PC-3 (cell line): ENCODE measurements around the gene MCM9. TPM values are rescaled to one million over a fixed set of nuclear protein-coding genes. Genes with fewer than 3 reads are reported as not detected.

Experiments used
- ATAC-seq: fragments of 200-7000 bp; cut with Tn5 transposase; 2 replicates; pipeline ENCODE4 v1.9.1; 2020; ENCODE audit warnings: mild to moderate bottlenecking, moderate library complexity
- BruUV-seq: library from RNA; stranded (reverse); fragments of 400-500 nt; replicated peaks from 2 replicates; lab custom pipeline; 2021; lab: Mats Ljungman, UMichigan
- CTCF ChIA-PET: fragments of 300-600 bp; sonication (Branson Sonifier 250); formaldehyde crosslinking; loops from one replicate; lab custom pipeline; 2022; ENCODE audit warnings: antibody characterized with exemption; lab: Charles Lee
- POLR2A ChIA-PET: fragments of 300-600 bp; sonication (Branson Sonifier 250); formaldehyde crosslinking; loops from one replicate; lab custom pipeline; 2022; ENCODE audit warnings: antibody characterized with exemption; ENCODE audit not compliant: unreplicated experiment; lab: Charles Lee
- DNase-seq: peaks from one replicate; pipeline ENCODE4 v3.0.0-alpha.2; 2015
- H2AFZ ChIP-seq: fragments of 300-600 bp; sonication (generic); 2 replicates; pipeline ENCODE4 v1.6.0; 2016; ENCODE audit warnings: antibody characterized with exemption, low read length
- H3F3A ChIP-seq: fragments of 300-600 bp; sonication (generic); one replicate; pipeline ENCODE4 v1.6.0; 2017; ENCODE audit warnings: antibody characterized with exemption, low read length, control low read depth, mild to moderate bottlenecking; ENCODE audit not compliant: unreplicated experiment
- H3K27ac ChIP-seq: fragments of 300-600 bp; sonication (generic); 2 replicates; pipeline ENCODE4 v1.5.1; 2016; ENCODE audit warnings: mild to moderate bottlenecking, low read length
- H3K27me3 ChIP-seq: fragments of 300-600 bp; sonication (generic); 2 replicates; pipeline ENCODE4 v1.6.1; 2016; ENCODE audit warnings: low read length, mixed read lengths
- H3K36me3 ChIP-seq: fragments of 300-600 bp; sonication (generic); 2 replicates; pipeline ENCODE4 v1.6.1; 2016; ENCODE audit warnings: low read depth, mixed run types, low read length, mixed read lengths
- H3K4me1 ChIP-seq: fragments of 300-600 bp; sonication (generic); 2 replicates; pipeline ENCODE4 v1.5.1; 2016; ENCODE audit warnings: low read length; ENCODE audit not compliant: insufficient read depth
- H3K4me2 ChIP-seq: fragments of 300-600 bp; sonication (generic); 2 replicates; pipeline ENCODE4 v1.6.0; 2016; ENCODE audit warnings: low read length
- H3K4me3 ChIP-seq: fragments of 300-600 bp; sonication (generic); 2 replicates; pipeline ENCODE4 v1.5.1; 2016; ENCODE audit warnings: mild to moderate bottlenecking, low read length, mixed read lengths
- H3K79me2 ChIP-seq: fragments of 300-600 bp; sonication (generic); 2 replicates; pipeline ENCODE4 v1.6.1; 2017; ENCODE audit warnings: low read length, mixed read lengths
- H3K9ac ChIP-seq: fragments of 300-600 bp; sonication (generic); 2 replicates; pipeline ENCODE4 v1.6.0; 2016; ENCODE audit warnings: mild to moderate bottlenecking, low read length
- H3K9me2 ChIP-seq: fragments of 300-600 bp; sonication (generic); replicated peaks from 2 replicates; pipeline ENCODE4 v1.6.1; 2016; ENCODE audit warnings: mixed run types, low read length, mixed read lengths
- H3K9me3 ChIP-seq: fragments of 300-600 bp; sonication (generic); 2 replicates; pipeline ENCODE4 v1.6.1; 2016; ENCODE audit warnings: low read length, mixed read lengths
- H4K20me1 ChIP-seq: fragments of 300-600 bp; sonication (generic); 2 replicates; pipeline ENCODE4 v1.6.1; 2016; ENCODE audit warnings: low read length, mixed read lengths
- CTCF ChIP-seq: fragments of 300-600 bp; sonication (generic); conservative IDR thresholded peaks from 2 replicates; pipeline ENCODE4 v1.5.1; 2017; ENCODE audit warnings: antibody characterized with exemption, low read depth, mild to moderate bottlenecking, low read length
- EZH2 ChIP-seq: fragments of 300-600 bp; sonication (generic); IDR thresholded peaks from one replicate; pipeline ENCODE4 v1.6.1; 2017; ENCODE audit warnings: antibody characterized with exemption, mild to moderate bottlenecking, low read length; ENCODE audit not compliant: unreplicated experiment
- EZH2phosphoT487 ChIP-seq: fragments of 300-600 bp; sonication (generic); IDR thresholded peaks from 2 replicates; pipeline ENCODE4 v1.6.1; 2018; ENCODE audit warnings: mild to moderate bottlenecking, antibody characterized with exemption, low read length, borderline replicate concordance
- intact Hi-C: fragments of 100-400 bp; cut with micrococcal nuclease; formaldehyde crosslinking; loops from 2 replicates; pipeline ENCODE4 v1.9.0; 2023
- total RNA-seq: library from RNA; depleted of rRNA; stranded (reverse); fragments of >200 nt; gene quantifications from 2 replicates; pipeline ENCODE4 v1.2.3, GENCODE V29; 2014

MCM9 gene
- total RNA-seq, 1 experiment from 2014 or later: 5.8 TPM

GRCh38 chr6:118968416-118968815 is 33.5 kb upstream of the MCM9 start:
- BruUV-seq: no TSS peak
- POLR2A ChIA-PET: interaction anchor here (0.6 kb wide), 1 partner anchor 317 kb away, joined by 12 read pairs; no protein-coding TSS in a partner anchor
- peak; percentile 37 for DNase-seq
- Histone ChIP-seq H3K4me3 (no peak overlapping the region), H3K27me3 (no peaks in the 10 kb centered on the region), H3K27ac (no peak overlapping the region), H3K79me2 (no peaks in the 10 kb centered on the region), H4K20me1 (no peaks in the 10 kb centered on the region), H3K4me1 (no peaks in the 10 kb centered on the region), H3K36me3 (no peaks in the 10 kb centered on the region), H3F3A (no peaks in the 10 kb centered on the region), H3K9me3 (no peaks in the 10 kb centered on the region), H2AFZ (no peak overlapping the region), H3K4me2 (no peak overlapping the region), H3K9ac (no peak overlapping the region), H3K9me2 (no peaks in the 10 kb centered on the region)
- TF ChIP-seq EZH2 (no peak), CTCF (peak; percentile 46; the same call in 1 of the 2 replicates), EZH2phosphoT487 (no peak)
- CTCF ChIA-PET: interaction anchor here (0.6 to 1.6 kb wide), 2 partner anchors 142 to 750 kb away, joined by 3 to 16 read pairs; no protein-coding TSS in a partner anchor
- intact Hi-C loops: loop anchor here (1.0 to 10.0 kb wide), 2 partner anchors 142 to 376 kb away; partner anchors contain the start of gene MAN1A1
- ATAC-seq: peak; percentile 54; the same call in 1 of the 2 replicates

- Histone ChIP-seq H2AFZ (no peak overlapping the region), H4K20me1 (no peaks in the 10 kb centered on the region), H3K4me1 (no peaks in the 10 kb centered on the region), H3K9me3 (no peaks in the 10 kb centered on the region), H3K27ac (no peak overlapping the region), H3K4me3 (no peak overlapping the region), H3K4me2 (no peak overlapping the region), H3K79me2 (no peaks in the 10 kb centered on the region), H3K36me3 (no peaks in the 10 kb centered on the region), H3F3A (no peaks in the 10 kb centered on the region), H3K9ac (no peak overlapping the region), H3K27me3 (no peaks in the 10 kb centered on the region), H3K9me2 (no peaks in the 10 kb centered on the region)
- TF ChIP-seq CTCF (no peak), EZH2phosphoT487 (no peak), EZH2 (no peak)
- DNase-seq (no peak), ATAC-seq (no peak)
- intact Hi-C loops: loop anchor here (10.0 kb wide), 1 partner anchor 378 kb away; the partner anchor contains the start of gene MAN1A1
- ChIA-PET CTCF (no interaction called here), POLR2A (no interaction called here)
- BruUV-seq: no TSS peak
These were observed 32.3 kb upstream of the MCM9 start for GRCh38 chr6:118967239-118967638.

- H3K9me2 ChIP-seq: no peaks in the 10 kb centered on the region
- ChIA-PET CTCF (no interaction called here), POLR2A (no interaction called here)
- no TSS peak for BruUV-seq
- H3F3A ChIP-seq: no peaks in the 10 kb centered on the region
- H3K4me3 ChIP-seq: no peak overlapping the region
- DNase-seq (no peak), ATAC-seq (no peak)
- H3K27ac ChIP-seq: no peak overlapping the region
- intact Hi-C loops: loop anchor here (10.0 kb wide), 1 partner anchor 379 kb away; the partner anchor contains the start of gene MAN1A1
- no peak overlapping the region for H3K4me2 ChIP-seq
- no peaks in the 10 kb centered on the region for H3K27me3 ChIP-seq
- H3K9ac ChIP-seq: no peak overlapping the region
- H3K9me3 ChIP-seq: no peaks in the 10 kb centered on the region
- H2AFZ ChIP-seq: no peak overlapping the region
- H3K36me3 ChIP-seq: no peaks in the 10 kb centered on the region
- no peaks in the 10 kb centered on the region for H3K4me1 ChIP-seq
- no peaks in the 10 kb centered on the region for H3K79me2 ChIP-seq
- no peak for TF ChIP-seq EZH2phosphoT487
- TF ChIP-seq CTCF: no peak
- no peak for TF ChIP-seq EZH2
- H4K20me1 ChIP-seq: no peaks in the 10 kb centered on the region
These were observed 30.9 kb upstream of the MCM9 start for GRCh38 chr6:118965843-118966370.
